Measurements from ENCODE around the gene FAM72A.
"Not testable (repeated sequence)": the region's sequence is repeated elsewhere in the genome, so short reads cannot be mapped to it uniquely, and the experiment has no call there.

DNA sequence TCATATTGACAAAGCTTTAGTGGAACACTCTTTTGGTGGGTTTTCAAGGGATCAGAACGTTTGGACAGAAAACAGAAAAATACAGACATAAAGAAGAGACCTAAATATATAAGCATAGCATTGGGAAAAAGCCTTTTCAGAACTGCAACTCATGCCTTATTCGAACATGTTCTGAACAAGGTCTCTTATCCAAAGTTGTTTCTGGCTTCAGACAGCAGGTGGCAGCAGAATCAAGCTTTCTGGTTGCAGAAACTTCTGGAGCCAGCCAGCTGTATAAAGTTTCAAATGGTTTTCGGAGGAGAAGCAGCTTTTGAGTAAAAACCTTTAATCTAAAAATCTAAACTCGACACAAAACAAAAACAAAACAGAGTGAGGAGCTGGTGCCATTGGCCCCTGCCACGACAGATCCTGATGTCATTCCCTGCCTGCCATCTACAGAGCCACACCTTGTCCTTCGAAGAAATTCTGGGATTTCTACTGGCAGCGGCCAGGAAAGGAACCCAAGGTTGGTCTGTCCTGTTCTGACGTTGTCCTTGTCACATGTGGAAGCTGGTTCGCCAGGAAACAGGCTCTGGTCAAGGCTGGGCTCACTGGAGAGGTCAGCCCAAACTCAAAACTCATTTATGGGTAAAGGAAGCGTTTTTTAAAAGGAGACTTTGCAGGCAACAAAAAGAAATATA is 35.1 kb downstream of the FAM72A start:
- TF ChIP-seq, protein P1, sequence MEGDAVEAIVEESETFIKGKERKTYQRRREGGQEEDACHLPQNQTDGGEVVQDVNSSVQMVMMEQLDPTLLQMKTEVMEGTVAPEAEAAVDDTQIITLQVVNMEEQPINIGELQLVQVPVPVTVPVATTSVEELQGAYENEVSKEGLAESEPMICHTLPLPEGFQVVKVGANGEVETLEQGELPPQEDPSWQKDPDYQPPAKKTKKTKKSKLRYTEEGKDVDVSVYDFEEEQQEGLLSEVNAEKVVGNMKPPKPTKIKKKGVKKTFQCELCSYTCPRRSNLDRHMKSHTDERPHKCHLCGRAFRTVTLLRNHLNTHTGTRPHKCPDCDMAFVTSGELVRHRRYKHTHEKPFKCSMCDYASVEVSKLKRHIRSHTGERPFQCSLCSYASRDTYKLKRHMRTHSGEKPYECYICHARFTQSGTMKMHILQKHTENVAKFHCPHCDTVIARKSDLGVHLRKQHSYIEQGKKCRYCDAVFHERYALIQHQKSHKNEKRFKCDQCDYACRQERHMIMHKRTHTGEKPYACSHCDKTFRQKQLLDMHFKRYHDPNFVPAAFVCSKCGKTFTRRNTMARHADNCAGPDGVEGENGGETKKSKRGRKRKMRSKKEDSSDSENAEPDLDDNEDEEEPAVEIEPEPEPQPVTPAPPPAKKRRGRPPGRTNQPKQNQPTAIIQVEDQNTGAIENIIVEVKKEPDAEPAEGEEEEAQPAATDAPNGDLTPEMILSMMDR (conservative IDR thresholded peaks at IDR 0.05) = 0 out of 2 replicates have a peak, but pooled peaks have one; percentile 7
- not testable (repeated sequence) for TF ChIP-seq ZFX (IDR thresholded peaks at IDR 0.05)
